OCI-LY7 (cell line): ENCODE data around the gene KLF2.

Experiments used
- CTCF ChIP-seq: fragments of 200-600 bp; sonication (generic); conservative IDR thresholded peaks from 2 replicates; pipeline ENCODE4 v1.5.1; 2014; ENCODE audit warnings: mild to moderate bottlenecking, antibody characterized with exemption, low read length, moderate library complexity, mixed read lengths
- EZH2phosphoT487 ChIP-seq: fragments of 200-600 bp; sonication (generic); IDR thresholded peaks from 2 replicates; pipeline ENCODE4 v1.6.1; 2018; ENCODE audit warnings: low read depth, borderline replicate concordance, mild to moderate bottlenecking, mixed run types, antibody characterized with exemption, low read length, moderate library complexity, mixed read lengths

GRCh38 chr19:16339361-16339725 lies 14.7 kb downstream of the KLF2 start:
- no peak for TF ChIP-seq CTCF
- no peak for TF ChIP-seq EZH2phosphoT487
